ENCODE results near the gene ANKFY1. TPM values are rescaled to one million over a fixed set of nuclear protein-coding genes. Genes with fewer than 3 reads are reported as not detected.

Gene ANKFY1
- total RNA-seq, 1 experiment from 2014 or later, result 38.6 TPM

DNA sequence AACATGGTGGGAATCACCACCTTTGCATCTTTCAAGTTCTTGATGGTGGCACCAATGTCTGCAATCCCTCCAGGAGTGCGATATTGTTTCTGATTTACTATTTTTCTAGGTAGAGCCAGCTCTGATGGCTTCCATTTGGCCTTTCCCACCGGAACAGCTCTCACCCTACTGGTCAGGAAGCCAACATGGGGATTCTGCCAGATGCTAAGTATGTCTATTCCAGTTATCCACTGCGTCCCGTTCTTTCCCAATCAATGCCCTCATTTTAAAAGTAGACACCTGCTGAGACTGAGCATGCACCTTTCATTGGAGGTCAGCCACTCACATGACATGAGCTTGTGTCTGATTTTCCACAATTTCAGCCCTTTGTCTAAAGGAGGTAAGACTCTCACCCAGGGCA, 144.5 kb downstream of the ANKFY1 start:
- no peaks in the 10 kb centered on the region for H3K27me3 ChIP-seq (ENCODE audit: control insufficient read depth, insufficient read depth, low read length)
- ChIA-PET POLR2A (no interaction called here), CTCF (no interaction called here)
- H3K9me3 ChIP-seq (ENCODE audit: control insufficient read depth, insufficient read depth, low read depth, low read length), result no peaks in the 10 kb centered on the region
- no peaks in the 10 kb centered on the region for H3K4me1 ChIP-seq (ENCODE audit: control insufficient read depth, insufficient read depth, low read length)
- H3K4me3 ChIP-seq (ENCODE audit: low read depth in 2 of 2, low read length in 2 of 2), result no peak overlapping the region
- BruUV-seq (replicated peaks), result no TSS peak
- peaks cover 3% of the 10 kb centered on the region for H3K36me3 ChIP-seq (ENCODE audit: control insufficient read depth, insufficient read depth, low read length)
- intact Hi-C loops (cut with micrococcal nuclease; ENCODE audit: unreplicated experiment), result no loop called here
- in situ Hi-C loops (cut with HindIII; ENCODE audit: low pct_unique_long_range_greater_than_20kb, low sequenced_read_pairs), result no loop called here
- DNase-seq (ENCODE audit: low read depth, low spot score) (no peak), ATAC-seq (no peak)
- no peak overlapping the region for H3K27ac ChIP-seq (ENCODE audit: low read length)
- TF ChIP-seq SIN3A (IDR thresholded peaks at IDR 0.05; ENCODE audit: borderline replicate concordance, insufficient read depth, low read depth, low read length), result no peak
- TF ChIP-seq, protein P1, sequence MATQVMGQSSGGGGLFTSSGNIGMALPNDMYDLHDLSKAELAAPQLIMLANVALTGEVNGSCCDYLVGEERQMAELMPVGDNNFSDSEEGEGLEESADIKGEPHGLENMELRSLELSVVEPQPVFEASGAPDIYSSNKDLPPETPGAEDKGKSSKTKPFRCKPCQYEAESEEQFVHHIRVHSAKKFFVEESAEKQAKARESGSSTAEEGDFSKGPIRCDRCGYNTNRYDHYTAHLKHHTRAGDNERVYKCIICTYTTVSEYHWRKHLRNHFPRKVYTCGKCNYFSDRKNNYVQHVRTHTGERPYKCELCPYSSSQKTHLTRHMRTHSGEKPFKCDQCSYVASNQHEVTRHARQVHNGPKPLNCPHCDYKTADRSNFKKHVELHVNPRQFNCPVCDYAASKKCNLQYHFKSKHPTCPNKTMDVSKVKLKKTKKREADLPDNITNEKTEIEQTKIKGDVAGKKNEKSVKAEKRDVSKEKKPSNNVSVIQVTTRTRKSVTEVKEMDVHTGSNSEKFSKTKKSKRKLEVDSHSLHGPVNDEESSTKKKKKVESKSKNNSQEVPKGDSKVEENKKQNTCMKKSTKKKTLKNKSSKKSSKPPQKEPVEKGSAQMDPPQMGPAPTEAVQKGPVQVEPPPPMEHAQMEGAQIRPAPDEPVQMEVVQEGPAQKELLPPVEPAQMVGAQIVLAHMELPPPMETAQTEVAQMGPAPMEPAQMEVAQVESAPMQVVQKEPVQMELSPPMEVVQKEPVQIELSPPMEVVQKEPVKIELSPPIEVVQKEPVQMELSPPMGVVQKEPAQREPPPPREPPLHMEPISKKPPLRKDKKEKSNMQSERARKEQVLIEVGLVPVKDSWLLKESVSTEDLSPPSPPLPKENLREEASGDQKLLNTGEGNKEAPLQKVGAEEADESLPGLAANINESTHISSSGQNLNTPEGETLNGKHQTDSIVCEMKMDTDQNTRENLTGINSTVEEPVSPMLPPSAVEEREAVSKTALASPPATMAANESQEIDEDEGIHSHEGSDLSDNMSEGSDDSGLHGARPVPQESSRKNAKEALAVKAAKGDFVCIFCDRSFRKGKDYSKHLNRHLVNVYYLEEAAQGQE (IDR thresholded peaks at IDR 0.05; ENCODE audit: insufficient read depth in 1 of 2, low read depth in 2 of 2, low read length in 1 of 2), result no peak
- TF ChIP-seq TCF7L2 (IDR thresholded peaks at IDR 0.05; ENCODE audit: low read depth, low read length), result no peak
- no peak for TF ChIP-seq POLR2AphosphoS5 (IDR thresholded peaks at IDR 0.05; ENCODE audit: low read depth, low read length)
- TF ChIP-seq, protein P2, sequence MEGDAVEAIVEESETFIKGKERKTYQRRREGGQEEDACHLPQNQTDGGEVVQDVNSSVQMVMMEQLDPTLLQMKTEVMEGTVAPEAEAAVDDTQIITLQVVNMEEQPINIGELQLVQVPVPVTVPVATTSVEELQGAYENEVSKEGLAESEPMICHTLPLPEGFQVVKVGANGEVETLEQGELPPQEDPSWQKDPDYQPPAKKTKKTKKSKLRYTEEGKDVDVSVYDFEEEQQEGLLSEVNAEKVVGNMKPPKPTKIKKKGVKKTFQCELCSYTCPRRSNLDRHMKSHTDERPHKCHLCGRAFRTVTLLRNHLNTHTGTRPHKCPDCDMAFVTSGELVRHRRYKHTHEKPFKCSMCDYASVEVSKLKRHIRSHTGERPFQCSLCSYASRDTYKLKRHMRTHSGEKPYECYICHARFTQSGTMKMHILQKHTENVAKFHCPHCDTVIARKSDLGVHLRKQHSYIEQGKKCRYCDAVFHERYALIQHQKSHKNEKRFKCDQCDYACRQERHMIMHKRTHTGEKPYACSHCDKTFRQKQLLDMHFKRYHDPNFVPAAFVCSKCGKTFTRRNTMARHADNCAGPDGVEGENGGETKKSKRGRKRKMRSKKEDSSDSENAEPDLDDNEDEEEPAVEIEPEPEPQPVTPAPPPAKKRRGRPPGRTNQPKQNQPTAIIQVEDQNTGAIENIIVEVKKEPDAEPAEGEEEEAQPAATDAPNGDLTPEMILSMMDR (IDR thresholded peaks at IDR 0.05), result no peak

DNA sequence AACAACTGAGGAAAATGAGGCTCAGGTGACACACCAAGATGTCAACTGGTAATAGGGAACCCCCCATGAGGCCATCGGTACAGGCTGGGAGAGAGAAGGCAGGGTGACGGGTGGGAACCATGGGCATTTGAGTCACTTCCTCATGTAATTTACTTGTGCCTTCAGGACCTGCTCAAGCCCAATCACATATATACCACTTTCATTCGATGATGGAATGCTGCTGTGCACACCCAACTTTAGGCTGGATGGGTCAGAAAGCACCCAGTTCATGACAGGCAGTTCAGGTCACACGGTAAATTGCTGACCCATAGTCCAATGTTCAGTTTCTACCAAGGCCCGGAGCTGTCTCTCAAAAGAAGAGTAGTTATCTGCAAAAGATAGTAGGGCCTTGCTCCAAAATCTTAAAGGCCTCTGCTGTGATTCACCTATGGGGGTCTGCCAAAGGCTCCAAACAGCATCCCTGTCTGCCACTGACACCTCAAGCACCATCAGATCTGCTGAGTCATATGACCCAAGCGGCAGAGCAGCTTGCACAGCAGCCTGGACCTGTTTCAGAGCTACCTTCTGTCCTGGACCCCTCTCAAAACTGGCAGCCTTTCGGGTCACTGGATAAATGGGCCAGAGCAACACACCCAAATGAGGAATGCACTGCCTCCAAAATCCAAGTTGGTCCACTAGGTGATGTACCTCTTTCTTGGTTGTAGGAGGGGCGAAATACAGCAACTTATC, 145.6 kb downstream of the ANKFY1 start:
- ChIA-PET POLR2A (no interaction called here), CTCF (no interaction called here)
- TF ChIP-seq, protein P2 (IDR thresholded peaks at IDR 0.05), result no peak
- TF ChIP-seq POLR2AphosphoS5 (IDR thresholded peaks at IDR 0.05; ENCODE audit: low read depth, low read length) (no peak), TCF7L2 (IDR thresholded peaks at IDR 0.05; ENCODE audit: low read depth, low read length) (no peak), SIN3A (IDR thresholded peaks at IDR 0.05; ENCODE audit: borderline replicate concordance, insufficient read depth, low read depth, low read length) (no peak)
- TF ChIP-seq, protein P1 (IDR thresholded peaks at IDR 0.05; ENCODE audit: insufficient read depth in 1 of 2, low read depth in 2 of 2, low read length in 1 of 2), result no peak
- Histone ChIP-seq H3K36me3 (ENCODE audit: control insufficient read depth, insufficient read depth, low read length) (no peaks in the 10 kb centered on the region; the same call in none of the 2 replicates), H3K9me3 (ENCODE audit: control insufficient read depth, insufficient read depth, low read depth, low read length) (no peaks in the 10 kb centered on the region), H3K27ac (ENCODE audit: low read length) (no peak overlapping the region), H3K4me3 (ENCODE audit: low read depth in 2 of 2, low read length in 2 of 2) (no peak overlapping the region), H3K27me3 (ENCODE audit: control insufficient read depth, insufficient read depth, low read length) (no peaks in the 10 kb centered on the region), H3K4me1 (ENCODE audit: control insufficient read depth, insufficient read depth, low read length) (no peaks in the 10 kb centered on the region)
- DNase-seq (ENCODE audit: low read depth, low spot score) (no peak), ATAC-seq (no peak)
- BruUV-seq (replicated peaks), result no TSS peak
- intact Hi-C loops (cut with micrococcal nuclease; ENCODE audit: unreplicated experiment), result no loop called here
- in situ Hi-C loops (cut with HindIII; ENCODE audit: low pct_unique_long_range_greater_than_20kb, low sequenced_read_pairs), result no loop called here

Data from Panc1 (cell line).